ENCODE results near the gene CYLD.

Gene CYLD

GRCh38 chr16:50804290-50804907, 62.5 kb downstream of the CYLD start:
- no peak overlapping the region for H3K4me3 ChIP-seq (ENCODE audit: low read depth, low read length)
- no peak for TF ChIP-seq CTCF (conservative IDR thresholded peaks at IDR 0.05; ENCODE audit: low read depth, low read length)
- no peak for DNase-seq (ENCODE audit: low read depth)

- TF ChIP-seq CTCF (conservative IDR thresholded peaks at IDR 0.05; ENCODE audit: low read depth, low read length) = peak; percentile 80
- peak overlapping the region; percentile 52 for H3K4me3 ChIP-seq (ENCODE audit: low read depth, low read length)
- peak; percentile 95 for DNase-seq (ENCODE audit: low read depth)
Measured at GRCh38 chr16:50806099-50807062, 64.5 kb downstream of the CYLD start.

GRCh38 chr16:50808929-50809538, 67.1 kb downstream of the CYLD start:
- TF ChIP-seq CTCF (conservative IDR thresholded peaks at IDR 0.05; ENCODE audit: low read depth, low read length) = no peak
- H3K4me3 ChIP-seq (ENCODE audit: low read depth, low read length) = no peak overlapping the region
- DNase-seq (ENCODE audit: low read depth) = no peak

- no peak overlapping the region for H3K4me3 ChIP-seq (ENCODE audit: low read depth, low read length)
- no peak for DNase-seq (ENCODE audit: low read depth)
- TF ChIP-seq CTCF (conservative IDR thresholded peaks at IDR 0.05; ENCODE audit: low read depth, low read length) = no peak
Measured at GRCh38 chr16:50809561-50809960, 67.7 kb downstream of the CYLD start.

- TF ChIP-seq CTCF (conservative IDR thresholded peaks at IDR 0.05; ENCODE audit: low read depth, low read length) = no peak
- no peak for DNase-seq (ENCODE audit: low read depth)
- no peak overlapping the region for H3K4me3 ChIP-seq (ENCODE audit: low read depth, low read length)
Measured at GRCh38 chr16:50810241-50810965, 68.5 kb downstream of the CYLD start.

GRCh38 chr16:50812046-50812445, 70.2 kb downstream of the CYLD start:
- no peak for DNase-seq (ENCODE audit: low read depth)
- H3K4me3 ChIP-seq (ENCODE audit: low read depth, low read length) = no peak overlapping the region
- TF ChIP-seq CTCF (conservative IDR thresholded peaks at IDR 0.05; ENCODE audit: low read depth, low read length) = no peak
